A549 (cell line): ENCODE results near the gene SKOR1. TPM values are rescaled to one million over a fixed set of nuclear protein-coding genes. Genes with fewer than 3 reads are reported as not detected.

Experiments used
- ATAC-seq, 2 experiments: fragments of 200-7000 bp in 1 of 2; fragments of >200 bp in 1 of 2; cut with Nextera tagmentation in 1 of 2; cut with Tn5 transposase in 1 of 2; 3 replicates each; pipeline versions ENCODE4 v1.8.0 to v1.9.1; 2018 to 2020; ENCODE audit warnings: mild to moderate bottlenecking in 1 of 2, moderate library complexity in 1 of 2
- CTCF ChIA-PET: fragments of 300-600 bp; sonication (Branson Sonifier 250); formaldehyde crosslinking; extraction: SDS; loops from one replicate; lab custom pipeline; 2021; ENCODE audit warnings: antibody characterized with exemption, inconsistent platforms; lab: Yijun Ruan, JAX
- POLR2A ChIA-PET: fragments of 350-600 bp; formaldehyde crosslinking; extraction: SDS; loops from one replicate; lab custom pipeline; 2021; ENCODE audit warnings: antibody characterized with exemption, inconsistent platforms; lab: Yijun Ruan, JAX
- DNase-seq, 2 experiments: peaks; one replicate each; pipeline versions ENCODE4 v3.0.0 to v3.0.0-alpha.2; 2011 to 2016; ENCODE audit warnings: low read depth in 1 of 2, low spot score in 1 of 2
- FAIRE-seq: peaks from 2 replicates; lab custom pipeline; 2011; peaks lifted over from hg19 to GRCh38; lab: Jason Lieb, UNC
- H3K27ac ChIP-seq, 2 experiments: fragments of >200 bp; sonication (Bioruptor Twin); formaldehyde crosslinking; 3 replicates each; pipeline ENCODE4 v1.5.1; 2016 to 2017
- H3K4me1 ChIP-seq: fragments of >200 bp; sonication (Bioruptor Twin); formaldehyde crosslinking; 3 replicates; pipeline ENCODE4 v1.6.1; 2016
- H3K4me2 ChIP-seq: fragments of >200 bp; sonication (Bioruptor Twin); formaldehyde crosslinking; 3 replicates; pipeline ENCODE4 v1.6.1; 2016
- H3K4me3 ChIP-seq: fragments of >200 bp; sonication (Bioruptor Twin); formaldehyde crosslinking; 3 replicates; pipeline ENCODE4 v1.5.1; 2016
- H3K9me3 ChIP-seq: fragments of >200 bp; sonication (Bioruptor Twin); formaldehyde crosslinking; 3 replicates; pipeline ENCODE4 v1.6.1; 2016
- CBX2 ChIP-seq: fragments of 200-600 bp; sonication (generic); IDR thresholded peaks from 2 replicates; pipeline ENCODE4 v1.6.1; 2016; ENCODE audit warnings: low read depth, mild to moderate bottlenecking, borderline replicate concordance
- CEBPB ChIP-seq, 2 experiments: fragments of >200 bp in 1 of 2; sonication (Bioruptor Twin) in 1 of 2; formaldehyde crosslinking in 1 of 2; IDR thresholded peaks; 2 replicates each; pipeline ENCODE4 v1.6.1; 2012 to 2016
- CHD2 ChIP-seq: fragments of 150-350 bp; IDR thresholded peaks from 2 replicates; pipeline ENCODE4 v1.6.1; 2014; ENCODE audit warnings: low read length; ENCODE audit not compliant: partially characterized antibody
- CHD4 ChIP-seq: fragments of 200-600 bp; sonication (generic); IDR thresholded peaks from 2 replicates; pipeline ENCODE4 v1.6.1; 2016; ENCODE audit warnings: antibody characterized with exemption, mild to moderate bottlenecking, borderline replicate concordance
- EP300 ChIP-seq, 2 experiments: fragments of >200 bp; sonication (Bioruptor Twin); formaldehyde crosslinking; IDR thresholded peaks; 2 replicates in 1 of 2; 3 replicates in 1 of 2; pipeline ENCODE4 v1.6.1; 2016 to 2017
- FOSL2 ChIP-seq, 2 experiments: fragments of 450-650 bp in 1 of 2; fragments of >200 bp in 1 of 2; sonication (Bioruptor Twin) in 1 of 2; formaldehyde crosslinking; IDR thresholded peaks; 2 replicates each; pipeline versions ENCODE4 v1.5.0 to v1.6.1; 2016 to 2020; ENCODE audit warnings: mild to moderate bottlenecking in 1 of 2, moderate library complexity in 1 of 2
- FOXS1 ChIP-seq: fragments of 250-450 bp; sonication (Bioruptor Pico); IDR thresholded peaks from 2 replicates; pipeline ENCODE4 v1.5.0; 2020; ENCODE audit warnings: mild to moderate bottlenecking, moderate library complexity
- HES2 ChIP-seq: fragments of >200 bp; sonication (Bioruptor Twin); formaldehyde crosslinking; IDR thresholded peaks from 2 replicates; pipeline ENCODE4 v1.6.1; 2016
- HMGXB4 ChIP-seq: fragments of 250-450 bp; sonication (Bioruptor Pico); IDR thresholded peaks from 2 replicates; pipeline ENCODE4 v1.5.0; 2021; ENCODE audit warnings: mild to moderate bottlenecking, moderate library complexity, borderline replicate concordance
- HOXB13 ChIP-seq: fragments of 250-450 bp; sonication (Bioruptor Pico); IDR thresholded peaks from 2 replicates; pipeline ENCODE4 v1.5.0; 2020; ENCODE audit warnings: low read depth, mild to moderate bottlenecking, moderate library complexity
- MYC ChIP-seq: IDR thresholded peaks from 2 replicates; pipeline ENCODE4 v1.6.1; 2012; ENCODE audit warnings: mild to moderate bottlenecking, inconsistent platforms, low read length, improper control_type of control experiment, borderline replicate concordance
- NR3C1 ChIP-seq: fragments of >200 bp; sonication (Bioruptor Twin); formaldehyde crosslinking; IDR thresholded peaks from 3 replicates; pipeline ENCODE4 v1.6.1; 2017
- POLR2A ChIP-seq: IDR thresholded peaks from 2 replicates; pipeline ENCODE4 v1.6.1; 2012; ENCODE audit warnings: mild to moderate bottlenecking, low read length
- REST ChIP-seq: fragments of 200-600 bp; sonication (generic); IDR thresholded peaks from 2 replicates; pipeline ENCODE4 v1.6.1; 2016; ENCODE audit warnings: antibody characterized with exemption, mild to moderate bottlenecking, moderate library complexity
- RNF2 ChIP-seq: fragments of 200-600 bp; sonication (generic); IDR thresholded peaks from 2 replicates; pipeline ENCODE4 v1.6.1; 2016; ENCODE audit warnings: low read depth, mild to moderate bottlenecking, antibody characterized with exemption, moderate library complexity, borderline replicate concordance
- TP53 ChIP-seq: fragments of 250-450 bp; sonication (Bioruptor Pico); IDR thresholded peaks from 2 replicates; pipeline ENCODE4 v1.5.0; 2021; ENCODE audit warnings: mild to moderate bottlenecking, moderate library complexity
- ZC3H11A ChIP-seq: fragments of 450-650 bp; IDR thresholded peaks from 2 replicates; pipeline ENCODE4 v1.6.1; 2014; ENCODE audit warnings: antibody characterized with exemption, mild to moderate bottlenecking
- ZNF302 ChIP-seq: fragments of 250-450 bp; sonication (Bioruptor Pico); IDR thresholded peaks from 2 replicates; pipeline ENCODE4 v1.9.0; 2021; ENCODE audit warnings: inconsistent platforms, mild to moderate bottlenecking, moderate library complexity
- ZSCAN20 ChIP-seq: fragments of 250-450 bp; sonication (Bioruptor Pico); IDR thresholded peaks from 2 replicates; pipeline ENCODE4 v1.8.0; 2022; ENCODE audit warnings: mild to moderate bottlenecking, moderate library complexity
- WGBS: methylation state at CpG from one replicate; pipeline ENCODE4 v1.1.6; 2017; ENCODE audit errors: missing lambda C conversion rate; 5-methylcytosine and 5-hydroxymethylcytosine counted together
- polyA plus RNA-seq, 4 experiments: library from polyadenylated mRNA; depleted of rRNA in 3 of 4; stranded (reverse); fragments of >200 nt; fragmentation: RNase III in 1 of 4; extraction: RNeasy Plus Mini Kit Qiagen cat#74134 plus additional on column Dnase treatment in 1 of 4; gene quantifications; 2 replicates in 3 of 4; 3 replicates in 1 of 4; pipeline ENCODE4 v1.2.3, GENCODE V29; 2011 to 2017

SKOR1 gene
- polyA plus RNA-seq, 2 of the 4 experiments (the other 2 are of a cell fraction) = 0.03 to 0.05 TPM

- DNase-seq (peak in 1 of 2 experiments; percentile 28), ATAC-seq (no peak), FAIRE-seq (no peak)
- ChIA-PET CTCF (interaction anchor here (0.7 to 1.1 kb wide), 3 partner anchors 9 to 876 kb away, joined by 3 to 4 read pairs (median 3); no protein-coding TSS in a partner anchor), POLR2A (no interaction called here)
- Histone ChIP-seq H3K4me1 (peaks cover 22% of the 10 kb centered on the region; the same call in 2 of the 3 replicates), H3K27ac (no peak overlapping the region), H3K4me3 (no peak overlapping the region), H3K4me2 (peak overlapping the region; percentile 91), H3K9me3 (no peaks in the 10 kb centered on the region)
- no peak for TF ChIP-seq REST
- TF ChIP-seq RNF2 = no peak
- no peak for TF ChIP-seq ZC3H11A
- no peak for TF ChIP-seq TP53 (CRISPR knock-in tag)
- TF ChIP-seq CHD2 = no peak
- no peak for TF ChIP-seq CBX2
- no peak for TF ChIP-seq HES2
- TF ChIP-seq CEBPB (IDR thresholded peaks at IDR 0.05) = no peak
- no peak for TF ChIP-seq CHD4
- TF ChIP-seq FOSL2 (IDR thresholded peaks at IDR 0.05) = no peak
- no peak for TF ChIP-seq FOSL2 (CRISPR knock-in tag; IDR thresholded peaks at IDR 0.05)
- TF ChIP-seq HOXB13 (CRISPR knock-in tag) = no peak
- TF ChIP-seq EP300 (IDR thresholded peaks at IDR 0.05) = no peak
- no peak for TF ChIP-seq NR3C1
- no peak for TF ChIP-seq ZNF302 (CRISPR knock-in tag)
- no peak for TF ChIP-seq ZSCAN20 (CRISPR knock-in tag)
- TF ChIP-seq FOXS1 (CRISPR knock-in tag) = no peak
- no peak for TF ChIP-seq MYC
- no peak for TF ChIP-seq HMGXB4 (CRISPR knock-in tag)
- no peak for TF ChIP-seq POLR2A
- 52% methylated on average over 36 of the region's 46 CpGs for WGBS
These were observed 2.6 kb upstream of the SKOR1 start for GRCh38 chr15:67822537-67823313.
